GM23248 (cell line): ENCODE results near the gene MYH7.

Experiments
- EZH2 ChIP-seq: fragments of 200-600 bp; sonication (generic); IDR thresholded peaks from 2 replicates; pipeline ENCODE4 v1.6.1; 2018; ENCODE audit warnings: antibody characterized with exemption, mild to moderate bottlenecking; ENCODE audit not compliant: insufficient read depth, poor library complexity, severe bottlenecking
- EZH2phosphoT487 ChIP-seq: fragments of 200-600 bp; sonication (generic); IDR thresholded peaks from 2 replicates; pipeline ENCODE4 v1.6.1; 2018; ENCODE audit warnings: antibody characterized with exemption, moderate library complexity, mild to moderate bottlenecking, low read depth; ENCODE audit not compliant: insufficient read depth

DNA sequence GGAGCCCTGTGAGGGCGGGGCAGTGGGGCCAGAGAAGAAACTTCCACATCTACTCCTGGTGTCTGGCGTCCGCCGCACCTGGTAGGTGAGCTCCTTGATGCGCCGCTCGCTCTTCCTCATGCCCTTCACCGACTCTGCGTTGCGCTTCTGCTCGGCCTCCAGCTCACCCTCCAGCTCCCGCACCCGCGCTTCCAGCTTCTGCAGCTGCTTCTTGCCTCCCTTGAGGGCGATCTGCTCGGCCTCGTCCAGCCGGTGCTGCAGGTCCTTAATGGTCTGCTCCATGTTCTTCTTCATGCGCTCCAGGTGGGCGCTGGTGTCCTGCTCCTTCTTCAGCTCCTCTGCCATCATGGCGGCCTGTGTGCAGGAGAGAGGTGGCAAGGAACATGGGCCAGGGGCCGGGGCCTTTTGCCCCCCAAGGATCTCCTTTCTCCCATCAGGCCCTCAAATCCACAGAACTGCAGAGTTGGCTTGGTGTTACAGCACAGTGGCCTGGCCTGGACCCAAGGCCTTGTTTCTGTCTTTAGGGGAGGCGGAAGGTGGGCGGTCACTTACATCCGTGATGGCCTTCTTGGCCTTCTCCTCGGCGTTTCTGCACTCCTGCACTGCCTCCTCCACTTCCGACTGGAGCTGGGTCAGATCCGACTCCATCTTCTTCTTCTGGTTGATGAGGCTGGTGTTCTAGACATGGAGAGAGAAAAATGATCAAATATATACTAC is 50.9 kb downstream of the MYH7 start:
- TF ChIP-seq EZH2: no peak
- no peak for TF ChIP-seq EZH2phosphoT487
